ENCODE measurements around the gene RYK. TPM values are rescaled to one million over a fixed set of nuclear protein-coding genes. Genes with fewer than 3 reads are reported as not detected.

The RYK gene
- total RNA-seq, 2 donors from 2014 or later = 46.2 to 61.0 TPM

- Histone ChIP-seq H3K27ac (no peak overlapping the region), H3K27me3 (no peaks in the 10 kb centered on the region), H3K4me3 (no peak overlapping the region), H3K4me1 (no peaks in the 10 kb centered on the region), H3K36me3 (no peaks in the 10 kb centered on the region), H3K9me3 (no peaks in the 10 kb centered on the region)
- TF ChIP-seq, protein P1, sequence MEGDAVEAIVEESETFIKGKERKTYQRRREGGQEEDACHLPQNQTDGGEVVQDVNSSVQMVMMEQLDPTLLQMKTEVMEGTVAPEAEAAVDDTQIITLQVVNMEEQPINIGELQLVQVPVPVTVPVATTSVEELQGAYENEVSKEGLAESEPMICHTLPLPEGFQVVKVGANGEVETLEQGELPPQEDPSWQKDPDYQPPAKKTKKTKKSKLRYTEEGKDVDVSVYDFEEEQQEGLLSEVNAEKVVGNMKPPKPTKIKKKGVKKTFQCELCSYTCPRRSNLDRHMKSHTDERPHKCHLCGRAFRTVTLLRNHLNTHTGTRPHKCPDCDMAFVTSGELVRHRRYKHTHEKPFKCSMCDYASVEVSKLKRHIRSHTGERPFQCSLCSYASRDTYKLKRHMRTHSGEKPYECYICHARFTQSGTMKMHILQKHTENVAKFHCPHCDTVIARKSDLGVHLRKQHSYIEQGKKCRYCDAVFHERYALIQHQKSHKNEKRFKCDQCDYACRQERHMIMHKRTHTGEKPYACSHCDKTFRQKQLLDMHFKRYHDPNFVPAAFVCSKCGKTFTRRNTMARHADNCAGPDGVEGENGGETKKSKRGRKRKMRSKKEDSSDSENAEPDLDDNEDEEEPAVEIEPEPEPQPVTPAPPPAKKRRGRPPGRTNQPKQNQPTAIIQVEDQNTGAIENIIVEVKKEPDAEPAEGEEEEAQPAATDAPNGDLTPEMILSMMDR (IDR thresholded peaks at IDR 0.05) = no peak
- no peak for DNase-seq (ENCODE audit: low spot score)
These were observed 23.9 kb upstream of the RYK start for GRCh38 chr3:134274571-134274970.

- no peak for DNase-seq (ENCODE audit: low spot score)
These were observed 17.3 kb upstream of the RYK start for GRCh38 chr3:134267996-134268395.

DNA sequence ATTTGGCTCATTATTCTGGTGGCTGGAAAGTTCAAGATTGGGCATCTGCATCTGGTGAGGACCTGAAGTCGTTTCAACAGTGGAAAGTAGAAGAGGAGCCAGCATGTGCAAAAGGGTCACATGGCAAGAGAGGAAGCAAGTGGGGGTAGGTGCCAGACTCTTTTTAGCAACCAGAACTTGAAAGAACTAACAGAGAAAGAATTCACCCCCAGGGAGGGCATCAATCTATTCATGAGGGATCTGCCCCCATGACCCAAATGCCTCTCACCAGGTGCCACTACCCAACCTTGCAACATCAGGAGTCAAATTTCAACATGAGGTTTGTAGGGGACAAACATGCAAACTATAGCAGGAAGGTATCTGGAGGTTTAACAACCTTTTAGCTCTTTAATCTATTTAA lies 10.3 kb upstream of the RYK start:
- no peaks in the 10 kb centered on the region for H3K9me3 ChIP-seq
- no peaks in the 10 kb centered on the region for H3K36me3 ChIP-seq
- no peaks in the 10 kb centered on the region for H3K4me1 ChIP-seq
- DNase-seq (ENCODE audit: low spot score) = no peak
- TF ChIP-seq, protein P1 (IDR thresholded peaks at IDR 0.05) = no peak
- no peak overlapping the region for H3K27ac ChIP-seq
- H3K27me3 ChIP-seq = no peaks in the 10 kb centered on the region
- no peak overlapping the region for H3K4me3 ChIP-seq

More at GRCh38 chr3:134267996-134268395, 17.3 kb upstream of the RYK start:
- Histone ChIP-seq H3K27me3 (no peaks in the 10 kb centered on the region), H3K4me3 (no peak overlapping the region), H3K9me3 (no peaks in the 10 kb centered on the region), H3K4me1 (no peaks in the 10 kb centered on the region), H3K27ac (no peak overlapping the region), H3K36me3 (no peaks in the 10 kb centered on the region)
- TF ChIP-seq, protein P1 (IDR thresholded peaks at IDR 0.05) = no peak

DNA sequence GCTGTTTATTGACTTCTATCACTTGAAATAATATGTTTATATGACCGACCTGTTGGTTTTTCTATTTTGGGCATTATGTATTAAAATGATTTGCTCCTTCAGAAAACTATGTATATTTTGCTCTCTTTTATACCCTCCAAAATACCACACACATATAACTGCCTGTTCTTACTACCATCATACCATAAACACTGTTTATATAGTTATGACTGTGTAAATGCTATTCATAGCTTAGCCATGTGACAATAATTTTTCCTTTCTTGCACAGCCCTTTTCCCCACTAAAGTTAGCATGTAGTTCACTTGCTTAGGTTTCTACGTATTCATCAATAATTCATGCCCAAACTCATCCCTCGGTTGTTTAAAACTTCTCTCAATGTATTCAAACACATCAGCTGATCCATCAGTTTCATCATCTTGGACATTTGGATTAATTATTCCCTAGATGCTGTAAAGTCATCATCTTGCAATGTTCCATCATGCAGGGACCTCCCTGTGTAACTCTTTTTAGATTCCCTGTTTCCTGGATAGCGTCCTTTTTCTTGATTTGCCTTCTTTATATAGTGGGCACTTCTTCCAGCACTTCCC lies 8.2 kb upstream of the RYK start:
- H3K27ac ChIP-seq = no peak overlapping the region
- no peak overlapping the region for H3K4me3 ChIP-seq
- TF ChIP-seq, protein P1 (IDR thresholded peaks at IDR 0.05) = no peak
- H3K4me1 ChIP-seq = no peaks in the 10 kb centered on the region
- no peaks in the 10 kb centered on the region for H3K9me3 ChIP-seq
- no peaks in the 10 kb centered on the region for H3K36me3 ChIP-seq
- no peaks in the 10 kb centered on the region for H3K27me3 ChIP-seq
- no peak for DNase-seq (ENCODE audit: low spot score)

DNA sequence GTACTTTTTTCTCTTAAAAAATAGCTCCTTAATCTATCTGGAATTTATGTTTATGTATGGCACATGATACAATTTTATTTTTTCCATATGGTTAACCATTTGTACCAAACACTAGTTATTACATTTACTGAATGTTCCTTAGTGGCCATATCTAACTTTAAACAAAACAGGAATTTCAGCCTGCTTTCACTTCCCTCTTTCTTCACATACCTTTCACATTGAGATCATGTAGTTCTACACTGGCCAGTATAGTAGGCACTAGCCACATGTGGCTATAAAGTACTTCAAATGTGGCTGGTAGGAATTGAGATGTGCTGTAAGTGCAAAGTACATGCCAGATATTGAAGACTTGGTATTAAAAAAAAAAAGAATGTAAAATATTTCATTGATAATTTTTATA lies 4.7 kb upstream of the RYK start:
- TF ChIP-seq, protein P1 (IDR thresholded peaks at IDR 0.05) = no peak
- Histone ChIP-seq H3K36me3 (no peaks in the 10 kb centered on the region), H3K9me3 (no peaks in the 10 kb centered on the region), H3K4me3 (no peak overlapping the region), H3K27me3 (no peaks in the 10 kb centered on the region), H3K4me1 (peaks cover 0 to 24% of the 10 kb centered on the region in 2 donors), H3K27ac (no peak overlapping the region)
- no peak for DNase-seq (ENCODE audit: low spot score)
